PC-9 (cell line): Measurements from ENCODE around the gene ZNF124.

Source experiments
- CTCF ChIP-seq: fragments of 200-600 bp; sonication (generic); conservative IDR thresholded peaks from 2 replicates; pipeline ENCODE4 v1.6.1; 2017; ENCODE audit warnings: mixed run types, antibody characterized with exemption, mild to moderate bottlenecking, moderate library complexity
- EZH2 ChIP-seq: fragments of 200-600 bp; sonication (generic); IDR thresholded peaks from 2 replicates; pipeline ENCODE4 v1.8.0; 2017; ENCODE audit warnings: antibody characterized with exemption, low read depth

GRCh38 chr1:247111700-247112478, 59.9 kb downstream of the ZNF124 start:
- TF ChIP-seq CTCF (no peak), EZH2 (no peak)
